NCI-H510A (cell line): ENCODE data around the gene NPTX1.

ENCODE experiments used
- DNase-seq: peaks from one replicate; lab custom pipeline; 2025; lab: John Stamatoyannopoulos, UW

NPTX1 gene

GRCh38 chr17:80478487-80479245, 2.3 kb upstream of the NPTX1 start:
- no peak for DNase-seq

DNA sequence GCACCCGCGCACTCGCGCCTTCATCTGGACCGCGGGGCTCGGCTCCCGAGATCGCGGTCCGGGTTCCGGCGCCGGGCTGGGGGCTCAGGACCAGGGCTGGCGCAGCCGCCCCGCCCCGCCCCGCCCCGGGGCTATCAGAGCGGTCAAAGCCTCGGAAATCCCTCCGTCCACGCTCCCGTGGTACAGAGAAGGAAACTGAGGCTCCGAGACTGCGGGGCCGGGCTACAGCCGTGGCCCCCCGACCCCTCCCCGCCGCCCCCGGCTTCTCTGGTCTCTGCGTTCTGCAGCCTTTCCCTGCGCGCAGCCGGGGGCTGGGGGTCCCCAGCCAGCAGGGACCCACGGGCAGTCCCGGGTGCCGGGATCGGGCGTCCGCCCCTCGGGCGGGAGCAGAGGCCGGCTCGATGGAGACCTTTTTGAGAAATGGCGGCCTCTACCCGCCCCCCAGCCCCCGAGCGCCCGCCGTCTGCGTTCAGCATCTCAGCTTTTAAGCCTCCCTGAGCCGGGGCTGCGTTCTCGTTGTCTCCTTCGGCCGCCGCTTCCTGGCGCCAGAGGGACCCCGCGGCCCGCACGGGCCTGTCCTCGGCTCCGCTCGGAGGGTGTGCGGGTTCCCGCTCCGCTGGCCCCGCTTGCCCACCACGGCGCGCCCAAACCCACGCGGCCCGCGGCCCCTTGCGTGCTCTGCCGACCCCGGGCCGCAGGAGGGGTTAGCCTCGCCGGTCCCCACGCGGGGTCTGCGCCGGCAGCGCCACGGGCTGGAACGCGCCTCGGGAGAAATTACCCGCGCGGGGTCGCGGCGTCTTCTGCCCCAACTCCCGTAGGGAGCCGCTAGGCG, 1.5 kb upstream of the NPTX1 start:
- peak; percentile 55 for DNase-seq

- DNase-seq: peak; percentile 51
Measured at GRCh38 chr17:80476877-80477646, 655 bp upstream of the NPTX1 start.

- DNase-seq: no peak
Measured at GRCh38 chr17:80474961-80475909, 1.2 kb downstream of the NPTX1 start.

DNA sequence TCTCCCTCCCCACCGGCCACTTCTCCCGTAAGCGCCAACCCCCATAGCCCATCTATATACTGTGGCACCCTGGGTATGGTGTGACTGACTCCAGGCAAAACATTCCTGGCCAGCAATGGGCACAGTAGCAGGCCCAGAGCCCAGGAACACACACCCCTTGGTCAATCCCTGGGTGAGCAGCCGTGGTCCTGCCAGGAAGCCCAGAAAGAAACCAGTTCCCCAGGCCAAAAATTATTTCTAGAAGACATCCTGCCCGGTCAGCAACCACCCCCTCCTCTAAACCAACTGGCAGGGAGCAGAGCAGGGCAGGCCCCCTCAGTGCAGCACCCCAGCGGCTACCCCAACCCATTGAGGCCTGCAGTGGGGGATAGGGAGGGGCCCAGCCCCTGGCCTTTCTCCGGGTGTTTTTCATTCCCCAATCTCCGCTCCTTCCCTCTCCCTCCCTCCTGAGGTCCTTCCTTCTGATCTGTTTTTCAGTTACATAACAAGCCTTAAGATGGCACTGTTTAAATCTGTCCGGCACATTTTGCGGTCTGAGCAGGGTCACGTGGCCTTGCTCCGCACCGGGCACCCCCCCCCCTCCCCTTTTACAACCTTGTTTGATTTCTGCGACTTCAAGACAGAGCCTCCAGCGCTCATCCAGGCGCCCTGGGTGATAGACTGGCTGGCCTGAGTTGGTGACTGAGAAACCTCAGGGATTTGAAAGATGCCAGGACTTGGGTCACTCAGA, 2.0 kb downstream of the NPTX1 start:
- peak; percentile 32 for DNase-seq

GRCh38 chr17:80473701-80474100, 2.7 kb downstream of the NPTX1 start:
- no peak for DNase-seq

DNA sequence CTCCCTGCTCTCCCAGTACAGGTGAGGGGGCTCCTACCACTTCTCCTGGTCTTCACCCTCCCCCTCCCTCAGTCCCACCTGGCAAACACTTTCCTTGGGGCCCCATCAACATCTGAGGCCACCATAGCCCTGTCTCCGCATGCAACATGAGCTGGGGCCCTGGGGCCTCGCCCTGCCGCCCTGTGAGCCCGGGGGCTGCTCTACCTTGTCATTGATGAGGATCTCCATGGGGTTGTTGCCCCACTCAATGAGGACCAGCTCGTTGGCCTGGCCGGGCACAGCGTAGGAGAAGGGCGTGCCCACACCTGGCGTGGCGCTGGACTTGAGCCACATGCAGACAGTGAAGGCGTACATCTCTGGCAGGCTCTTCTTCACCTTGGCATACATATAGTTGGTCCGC, 3.4 kb downstream of the NPTX1 start:
- no peak for DNase-seq

DNA sequence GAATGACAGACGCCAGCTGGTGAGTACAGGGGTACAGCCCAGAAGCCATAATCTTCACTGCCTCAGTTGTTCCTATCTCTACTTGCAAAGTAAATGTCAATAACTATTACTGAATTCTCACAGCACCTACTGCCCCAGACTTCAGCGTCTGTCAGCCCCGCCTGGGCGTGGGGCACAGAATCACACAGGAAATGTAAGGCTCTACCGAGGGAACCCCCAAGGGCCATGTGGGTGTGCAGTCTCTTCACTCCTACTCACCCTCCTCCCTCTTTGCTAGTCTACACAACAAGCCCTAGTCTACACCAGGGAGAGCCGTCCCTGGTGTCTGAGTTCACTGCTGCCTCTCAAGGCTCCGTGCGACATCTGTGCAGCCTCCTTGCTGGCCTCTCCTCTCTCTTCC, 4.5 kb downstream of the NPTX1 start:
- DNase-seq: no peak

DNA sequence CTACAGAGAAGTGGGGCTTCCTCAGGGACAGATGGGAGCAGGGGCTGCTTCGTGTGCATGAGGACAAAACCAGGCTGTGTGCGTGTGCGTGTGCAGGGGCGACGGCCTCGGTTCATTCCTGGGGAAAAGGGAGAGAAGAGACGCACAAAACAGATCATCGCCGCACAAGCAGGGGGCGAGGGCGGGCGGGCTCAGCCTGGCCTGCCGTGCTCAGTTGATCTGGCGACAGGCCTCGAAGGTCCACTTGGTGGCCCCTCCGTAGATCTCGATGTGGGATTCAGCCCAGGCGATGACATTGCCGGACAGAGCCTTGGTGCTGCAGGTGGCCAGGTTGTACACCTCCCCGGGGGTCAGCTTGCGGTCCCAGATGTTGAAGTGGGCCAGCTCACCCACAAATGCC, 5.8 kb downstream of the NPTX1 start:
- no peak for DNase-seq

GRCh38 chr17:80469667-80470066, 6.7 kb downstream of the NPTX1 start:
- no peak for DNase-seq

DNA sequence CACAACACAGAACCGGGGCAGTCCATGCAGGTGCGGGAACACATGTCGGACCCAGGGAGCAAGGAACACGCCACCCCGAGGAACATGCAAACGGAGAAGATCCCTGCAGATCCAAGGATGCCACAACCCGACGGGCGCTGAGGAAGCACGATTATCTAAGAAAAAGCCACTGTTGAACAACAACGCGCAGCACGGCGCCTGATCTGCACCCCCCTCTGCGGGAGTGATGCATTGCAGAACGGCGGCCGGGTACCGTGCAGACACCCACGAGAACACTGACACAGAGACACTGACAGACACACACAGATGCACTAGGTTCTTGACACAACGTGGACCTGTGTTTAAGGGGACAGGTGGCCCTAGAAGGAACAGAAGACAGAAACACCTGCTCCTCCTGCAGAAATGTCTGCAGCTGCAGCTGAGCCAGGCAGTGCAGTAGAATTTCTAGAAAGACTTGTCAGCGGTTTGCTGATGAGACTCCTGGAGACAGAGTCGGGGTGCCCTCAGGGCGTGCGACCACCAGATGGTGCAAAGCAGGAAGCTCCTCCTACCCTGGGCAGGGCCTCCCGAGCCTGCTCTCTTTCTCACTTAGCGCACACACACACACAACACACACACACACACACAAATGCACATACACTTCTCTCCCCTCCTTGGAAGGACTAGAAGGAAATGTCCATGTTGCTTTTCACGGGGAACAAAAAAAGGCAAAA, 7.5 kb downstream of the NPTX1 start:
- DNase-seq: no peak

DNA sequence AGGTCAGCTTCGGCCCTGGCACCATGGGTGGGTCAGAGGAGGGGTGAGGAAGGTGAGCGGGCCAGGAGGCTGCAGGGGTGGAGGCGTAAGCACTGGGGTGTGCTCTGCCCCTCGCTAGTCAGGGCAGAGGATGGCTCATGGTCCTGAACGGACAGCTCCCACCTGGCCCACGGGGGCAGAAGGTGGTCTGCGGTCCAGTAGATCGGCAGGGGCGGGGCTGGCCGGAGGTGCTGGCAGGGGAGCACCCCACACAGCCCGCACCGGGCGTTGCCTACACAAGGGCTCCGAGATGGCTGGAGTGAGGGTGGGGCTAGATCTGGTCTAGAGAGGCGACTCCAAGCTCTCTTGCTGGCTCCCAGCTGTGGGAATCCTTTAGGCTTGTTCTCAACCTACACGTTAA, 8.2 kb downstream of the NPTX1 start:
- DNase-seq: no peak

GRCh38 chr17:80466188-80466705, 10.2 kb downstream of the NPTX1 start:
- DNase-seq: no peak

GRCh38 chr17:80465327-80465974, 11.0 kb downstream of the NPTX1 start:
- DNase-seq: no peak

DNA sequence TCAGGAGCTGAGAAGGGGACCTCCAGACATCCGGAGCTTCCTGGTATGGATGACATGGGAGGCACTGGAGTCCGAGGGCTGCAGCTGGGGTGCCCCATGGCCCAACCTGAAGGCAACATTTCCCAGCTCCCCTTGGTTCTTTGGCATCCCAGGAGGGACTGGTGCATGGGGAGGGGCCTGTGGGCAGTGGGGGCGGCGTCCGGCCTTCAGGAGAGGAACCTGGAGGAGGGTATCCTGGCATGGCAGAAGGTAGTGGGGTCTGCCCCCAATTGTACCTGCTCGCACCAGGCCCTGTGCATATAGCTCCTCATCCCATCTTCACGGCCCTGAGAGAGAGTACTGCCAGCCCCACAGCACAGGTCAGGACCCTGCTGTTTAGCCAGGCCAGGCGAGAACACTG, 11.9 kb downstream of the NPTX1 start:
- DNase-seq: no peak

DNA sequence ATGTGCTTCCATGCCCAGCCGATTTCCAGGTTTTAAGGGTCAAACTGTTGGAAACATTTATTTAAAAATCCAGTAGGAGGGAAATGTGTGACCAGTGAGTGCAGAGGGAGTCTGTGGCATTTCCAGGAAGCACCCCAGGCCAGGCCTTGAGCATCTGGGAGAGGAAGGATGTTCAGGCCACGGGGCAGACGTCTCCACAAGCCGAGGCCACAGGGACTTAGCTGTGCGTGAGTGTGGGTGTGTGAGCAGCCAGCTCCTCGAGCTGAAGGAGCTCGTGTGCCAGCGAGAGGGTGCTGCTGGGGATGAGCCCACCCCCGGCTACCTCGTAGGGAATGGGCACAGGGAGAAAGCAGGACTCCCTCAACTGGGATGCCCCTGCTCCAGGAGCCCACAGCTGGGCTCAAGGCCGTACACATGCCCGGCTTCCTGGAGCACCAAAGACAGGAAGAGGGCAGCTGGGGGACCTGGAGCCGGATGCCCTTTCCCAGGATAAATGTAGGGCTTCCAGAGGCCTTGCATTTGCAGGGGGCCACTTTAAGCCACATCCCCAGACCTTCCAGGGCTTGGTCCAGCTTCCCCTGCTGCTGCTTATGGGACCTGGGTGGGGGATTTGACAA, 12.5 kb downstream of the NPTX1 start:
- DNase-seq: no peak

DNA sequence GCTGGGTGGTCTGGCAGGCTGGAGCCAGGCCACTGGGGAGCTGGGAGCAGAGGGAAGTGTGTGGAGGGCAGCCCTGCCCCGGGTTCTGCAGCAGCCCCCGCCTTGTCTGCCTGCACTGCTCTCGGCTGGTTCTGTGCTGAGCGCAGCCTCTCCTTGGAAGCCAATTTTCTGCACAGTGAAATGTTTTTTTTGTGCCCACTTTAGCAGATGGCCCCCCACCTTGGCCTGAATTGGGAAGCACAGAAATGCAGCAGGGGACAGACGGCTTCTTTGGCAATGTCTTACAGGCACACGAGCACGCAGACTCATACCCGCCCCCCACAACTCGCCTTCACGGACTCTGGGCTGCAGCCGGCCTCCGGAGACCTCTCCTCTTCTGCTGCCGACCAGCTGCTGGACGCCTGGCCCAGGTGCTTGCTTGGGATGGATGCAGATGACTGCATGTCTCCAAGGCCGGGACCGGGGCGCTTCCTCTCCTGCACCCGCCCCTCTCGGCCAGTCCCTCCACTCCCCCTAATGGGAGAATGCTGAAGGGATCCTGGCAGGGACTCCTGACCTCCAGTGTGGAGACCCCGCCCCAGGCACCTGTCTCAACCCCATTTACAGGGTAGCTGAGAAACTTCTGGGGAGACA, 14.8 kb downstream of the NPTX1 start:
- no peak for DNase-seq

GRCh38 chr17:80460429-80460834, 16.0 kb downstream of the NPTX1 start:
- no peak for DNase-seq
